Lower leg skin (tissue), 3 donors: ENCODE data around the gene IFT122.

Source experiments
- CTCF ChIP-seq, 3 donors: fragments of 450-650 bp; IDR thresholded peaks; one replicate each; pipeline ENCODE4 v1.5.1; 2016; ENCODE audit warnings: antibody characterized with exemption in 3 of 3, mild to moderate bottlenecking in 3 of 3, moderate library complexity in 2 of 3
- POLR2A ChIP-seq, 2 donors: fragments of 450-650 bp; IDR thresholded peaks; one replicate each; pipeline ENCODE4 v1.6.1; 2016 to 2017; ENCODE audit warnings: antibody characterized with exemption in 2 of 2, mild to moderate bottlenecking in 1 of 2, moderate library complexity in 1 of 2

GRCh38 chr3:129536374-129536667 lies 96.3 kb downstream of the IFT122 start:
- TF ChIP-seq CTCF (IDR thresholded peaks at IDR 0.05) (no peak), POLR2A (IDR thresholded peaks at IDR 0.05) (no peak)
